Upper lobe of right lung (tissue), 1 donor: Measurements from ENCODE around the gene FOXN3. TPM values are rescaled to one million over a fixed set of nuclear protein-coding genes. Genes with fewer than 3 reads are reported as not detected.

ENCODE experiments used
- ATAC-seq: fragments of 200-7000 bp; cut with Tn5 transposase; one replicate; pipeline ENCODE4 v1.9.1; 2020; ENCODE audit warnings: mild to moderate bottlenecking, moderate library complexity
- DNase-seq: peaks from one replicate; pipeline ENCODE4 v3.0.0-alpha.2; 2020
- H3K27ac ChIP-seq: fragments of 200-600 bp; one replicate; pipeline ENCODE4 v1.8.0; 2022
- H3K27me3 ChIP-seq: fragments of 200-600 bp; one replicate; pipeline ENCODE4 v1.8.0; 2022; ENCODE audit warnings: mild to moderate bottlenecking
- H3K36me3 ChIP-seq: fragments of 200-600 bp; one replicate; pipeline ENCODE4 v1.8.0; 2022
- H3K4me1 ChIP-seq: fragments of 200-600 bp; one replicate; pipeline ENCODE4 v1.8.0; 2022
- H3K4me3 ChIP-seq: fragments of 200-600 bp; one replicate; pipeline ENCODE4 v1.8.0; 2022; ENCODE audit warnings: mild to moderate bottlenecking
- H3K9me3 ChIP-seq: fragments of 200-600 bp; one replicate; pipeline ENCODE4 v1.8.0; 2022
- intact Hi-C: fragments of 100-400 bp; cut with DNase I; formaldehyde crosslinking; loops from one replicate; pipeline ENCODE4 v1.11.0; 2022
- total RNA-seq: library from RNA; stranded (reverse); fragmentation: NEBNext Ultra II Directional; extraction: Animal tissue kit (Norgen Biotek cat#: 25700); gene quantifications from one replicate; pipeline ENCODE4 v1.2.1, GENCODE V29; 2021
- TF ChIP-seq, protein P1 (sequence below): fragments of 200-600 bp; IDR thresholded peaks from one replicate; pipeline ENCODE4 v1.8.0; 2022; ENCODE audit warnings: antibody characterized with exemption
- donor health status: DM: no; HTN: yes; CAD: no; lungs with severe emphysema.

FOXN3 gene
- total RNA-seq, 1 donor from 2014 or later = 103 TPM

DNA sequence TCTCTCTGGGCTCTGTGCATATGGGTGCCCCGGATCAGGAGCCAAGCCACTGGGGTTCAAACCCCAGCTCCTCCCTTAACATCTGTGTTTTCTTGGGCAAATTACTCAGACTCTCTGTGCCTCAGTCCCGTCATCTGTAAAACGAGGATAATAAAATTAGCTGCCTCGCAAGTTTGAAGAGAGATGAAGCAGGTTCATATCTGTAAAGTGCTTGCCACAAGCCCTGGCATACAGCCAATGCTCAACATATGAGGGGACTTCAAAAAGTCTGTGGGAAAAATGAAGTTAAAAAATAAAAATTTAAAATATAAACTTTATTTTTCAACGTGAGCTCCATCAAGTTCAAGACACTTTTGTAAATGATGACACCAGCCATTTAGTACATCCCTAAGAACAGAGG is 276.7 kb downstream of the FOXN3 start:
- no peaks in the 10 kb centered on the region for H3K36me3 ChIP-seq
- no peaks in the 10 kb centered on the region for H3K27me3 ChIP-seq
- no peak for DNase-seq
- no peak overlapping the region for H3K27ac ChIP-seq
- no peaks in the 10 kb centered on the region for H3K9me3 ChIP-seq
- H3K4me1 ChIP-seq = no peaks in the 10 kb centered on the region
- no peak overlapping the region for H3K4me3 ChIP-seq
- intact Hi-C loops = no loop called here
- TF ChIP-seq, protein P1, sequence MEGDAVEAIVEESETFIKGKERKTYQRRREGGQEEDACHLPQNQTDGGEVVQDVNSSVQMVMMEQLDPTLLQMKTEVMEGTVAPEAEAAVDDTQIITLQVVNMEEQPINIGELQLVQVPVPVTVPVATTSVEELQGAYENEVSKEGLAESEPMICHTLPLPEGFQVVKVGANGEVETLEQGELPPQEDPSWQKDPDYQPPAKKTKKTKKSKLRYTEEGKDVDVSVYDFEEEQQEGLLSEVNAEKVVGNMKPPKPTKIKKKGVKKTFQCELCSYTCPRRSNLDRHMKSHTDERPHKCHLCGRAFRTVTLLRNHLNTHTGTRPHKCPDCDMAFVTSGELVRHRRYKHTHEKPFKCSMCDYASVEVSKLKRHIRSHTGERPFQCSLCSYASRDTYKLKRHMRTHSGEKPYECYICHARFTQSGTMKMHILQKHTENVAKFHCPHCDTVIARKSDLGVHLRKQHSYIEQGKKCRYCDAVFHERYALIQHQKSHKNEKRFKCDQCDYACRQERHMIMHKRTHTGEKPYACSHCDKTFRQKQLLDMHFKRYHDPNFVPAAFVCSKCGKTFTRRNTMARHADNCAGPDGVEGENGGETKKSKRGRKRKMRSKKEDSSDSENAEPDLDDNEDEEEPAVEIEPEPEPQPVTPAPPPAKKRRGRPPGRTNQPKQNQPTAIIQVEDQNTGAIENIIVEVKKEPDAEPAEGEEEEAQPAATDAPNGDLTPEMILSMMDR = no peak
- ATAC-seq = no peak

DNA sequence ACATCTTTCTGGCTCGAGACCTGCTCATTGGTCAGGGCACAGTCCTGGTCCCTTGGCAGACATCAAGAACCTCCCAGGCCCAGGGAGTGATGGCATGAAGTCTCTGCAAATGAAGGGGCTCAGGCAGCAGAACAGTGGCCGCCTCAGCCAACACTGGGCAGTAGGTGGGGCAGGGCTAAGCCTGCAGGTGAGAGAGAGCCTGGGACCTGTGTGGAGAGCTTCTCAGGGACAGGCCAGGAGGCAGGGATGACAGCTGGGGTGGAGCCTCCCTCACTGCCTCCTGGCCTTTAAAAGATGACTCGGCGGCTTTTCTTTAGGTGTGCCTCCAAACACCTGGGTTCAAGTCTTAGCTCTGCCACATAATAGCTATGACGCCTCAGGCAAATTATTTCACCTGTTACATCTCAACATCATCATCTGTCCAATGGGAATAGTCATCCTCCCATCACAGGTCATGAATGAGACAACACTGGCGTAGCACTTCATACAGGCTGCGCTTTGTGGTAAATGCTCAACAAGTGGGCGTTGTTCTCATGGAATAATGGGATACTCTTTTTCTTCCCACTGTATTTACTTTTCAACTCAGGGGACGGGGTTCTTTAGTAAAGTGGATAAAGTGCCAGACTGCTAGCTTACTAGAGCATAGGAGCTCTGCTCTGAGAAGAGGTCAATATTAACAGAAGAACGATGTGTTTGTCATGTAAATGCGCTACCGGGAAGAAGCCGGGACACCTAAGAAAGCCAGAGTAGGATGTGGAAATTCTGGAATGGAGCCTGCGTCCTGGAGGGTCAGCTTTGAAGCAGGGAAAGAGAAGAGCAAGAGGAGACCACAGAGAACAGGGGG is 277.4 kb downstream of the FOXN3 start:
- Histone ChIP-seq H3K27ac (no peak overlapping the region), H3K36me3 (no peaks in the 10 kb centered on the region), H3K9me3 (no peaks in the 10 kb centered on the region), H3K4me3 (no peak overlapping the region), H3K27me3 (no peaks in the 10 kb centered on the region), H3K4me1 (no peaks in the 10 kb centered on the region)
- ATAC-seq = no peak
- no peak for DNase-seq
- intact Hi-C loops = no loop called here
- TF ChIP-seq, protein P1 = no peak

DNA sequence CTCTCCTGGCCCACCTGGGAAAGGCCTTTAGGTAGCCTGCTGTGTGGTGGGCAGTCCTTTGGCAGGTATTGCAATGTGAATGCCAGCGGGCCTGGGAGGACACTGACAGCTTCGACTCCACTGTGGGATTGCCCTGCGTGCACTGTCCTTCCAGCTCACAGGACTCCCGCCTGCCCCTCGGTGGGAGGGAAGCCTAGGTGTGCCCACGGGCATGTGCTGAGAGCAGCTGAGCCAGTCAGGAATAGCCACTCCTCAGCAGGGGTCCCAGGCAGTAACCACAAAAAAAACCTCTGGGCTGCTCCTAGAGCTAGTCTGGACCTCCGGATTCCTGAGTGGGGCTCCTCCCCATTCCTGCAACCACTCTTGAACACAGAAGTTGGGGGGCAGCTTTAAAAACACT is 278.2 kb downstream of the FOXN3 start:
- Histone ChIP-seq H3K27ac (no peak overlapping the region), H3K9me3 (no peaks in the 10 kb centered on the region), H3K4me1 (no peaks in the 10 kb centered on the region), H3K27me3 (no peaks in the 10 kb centered on the region), H3K4me3 (no peak overlapping the region), H3K36me3 (no peaks in the 10 kb centered on the region)
- no peak for ATAC-seq
- DNase-seq = no peak
- intact Hi-C loops = no loop called here
- TF ChIP-seq, protein P1 = no peak

DNA sequence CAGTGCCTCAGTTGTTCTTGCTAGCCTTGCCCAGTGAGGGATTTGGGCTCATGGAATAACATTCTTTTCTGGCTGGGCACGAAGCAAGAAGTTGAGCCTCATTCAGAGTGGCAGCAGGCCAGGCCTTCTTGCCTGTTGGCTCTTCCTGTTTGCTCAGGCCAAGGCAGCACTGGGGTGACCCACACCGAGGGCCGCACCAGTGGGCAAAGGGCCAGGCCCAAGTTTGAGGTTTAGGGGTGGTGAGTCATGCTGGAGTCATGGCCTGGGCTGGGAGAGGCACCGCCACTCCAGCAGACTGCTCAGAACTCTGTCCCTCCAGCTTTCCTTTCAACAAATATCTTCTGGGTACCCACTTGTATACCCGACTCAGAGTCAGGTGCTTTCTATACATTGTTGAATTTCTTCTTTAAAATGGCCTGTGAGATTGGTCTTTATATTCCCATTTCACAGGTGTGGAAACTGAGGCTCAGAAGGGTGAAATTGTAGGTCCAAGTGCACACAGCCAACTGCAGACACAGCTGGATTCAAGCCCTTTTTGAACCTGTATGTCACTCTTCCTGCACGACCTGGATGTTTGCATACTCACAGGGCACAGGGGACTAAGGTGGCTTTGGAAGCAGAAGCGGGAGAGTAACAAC is 279.4 kb downstream of the FOXN3 start:
- intact Hi-C loops = no loop called here
- peak; percentile 94 for ATAC-seq
- TF ChIP-seq, protein P1 = no peak
- Histone ChIP-seq H3K4me3 (no peak overlapping the region), H3K36me3 (no peaks in the 10 kb centered on the region), H3K4me1 (no peaks in the 10 kb centered on the region), H3K27me3 (no peaks in the 10 kb centered on the region), H3K27ac (no peak overlapping the region), H3K9me3 (no peaks in the 10 kb centered on the region)
- peak; percentile 88 for DNase-seq

DNA sequence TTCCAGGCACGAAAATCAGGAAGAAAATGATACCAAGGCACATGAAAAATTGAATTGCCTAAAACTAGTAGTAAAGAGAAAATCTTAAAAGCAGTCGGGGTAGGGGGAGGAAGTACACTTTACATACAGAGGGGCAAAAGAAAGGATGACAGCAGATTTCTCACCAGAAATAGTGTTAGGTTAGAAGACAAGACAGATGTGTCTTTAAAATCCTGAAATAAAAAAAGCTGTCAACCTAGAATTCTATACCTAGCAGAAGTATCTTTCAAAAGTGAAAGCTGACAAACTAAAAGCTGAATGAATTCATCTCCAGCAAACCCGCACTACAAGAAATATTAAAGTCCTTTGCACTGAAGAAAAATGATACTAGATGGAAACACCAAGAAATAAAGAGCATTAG is 280.4 kb downstream of the FOXN3 start:
- no peak for DNase-seq
- Histone ChIP-seq H3K9me3 (no peaks in the 10 kb centered on the region), H3K36me3 (no peaks in the 10 kb centered on the region), H3K27me3 (no peaks in the 10 kb centered on the region), H3K27ac (no peak overlapping the region), H3K4me3 (no peak overlapping the region), H3K4me1 (no peaks in the 10 kb centered on the region)
- no peak for ATAC-seq
- TF ChIP-seq, protein P1 = no peak
- intact Hi-C loops = no loop called here
